Measurements from ENCODE around the gene DIP2C.
"Not testable (repeated sequence)": the region's sequence is repeated elsewhere in the genome, so short reads cannot be mapped to it uniquely, and the experiment has no call there.

The DIP2C gene

GRCh38 chr10:338171-339037 lies 351.1 kb downstream of the DIP2C start:
- DNase-seq: no peak

- DNase-seq: no peak
Measured at GRCh38 chr10:336247-336646, 353.2 kb downstream of the DIP2C start.

- no peak for DNase-seq
Measured at GRCh38 chr10:335151-335800, 354.2 kb downstream of the DIP2C start.

- no peak for DNase-seq
Measured at GRCh38 chr10:331186-331585, 358.3 kb downstream of the DIP2C start.

- DNase-seq: peak; percentile 82
Measured at GRCh38 chr10:329361-330099, 359.9 kb downstream of the DIP2C start.

- DNase-seq: no peak
Measured at GRCh38 chr10:327889-328852, 361.3 kb downstream of the DIP2C start.

GRCh38 chr10:326894-327635 lies 362.4 kb downstream of the DIP2C start:
- no peak for DNase-seq

GRCh38 chr10:326350-326749 lies 363.1 kb downstream of the DIP2C start:
- no peak for DNase-seq

- DNase-seq: no peak
Measured at GRCh38 chr10:325282-325681, 364.2 kb downstream of the DIP2C start.

- DNase-seq: no peak
Measured at GRCh38 chr10:324593-324992, 364.9 kb downstream of the DIP2C start.

- peak; percentile 47 for DNase-seq
Measured at GRCh38 chr10:323651-324293, 365.7 kb downstream of the DIP2C start.

GRCh38 chr10:323046-323445 lies 366.4 kb downstream of the DIP2C start:
- DNase-seq: not testable (repeated sequence)

- DNase-seq: no peak
Measured at GRCh38 chr10:320771-321170, 368.7 kb downstream of the DIP2C start.

GRCh38 chr10:317926-318325 lies 371.5 kb downstream of the DIP2C start:
- no peak for DNase-seq

- no peak for DNase-seq
Measured at GRCh38 chr10:317271-317769, 372.1 kb downstream of the DIP2C start.

- DNase-seq: no peak
Measured at GRCh38 chr10:316390-316789, 373.1 kb downstream of the DIP2C start.

- no peak for DNase-seq
Measured at GRCh38 chr10:314871-315270, 374.6 kb downstream of the DIP2C start.

- DNase-seq: no peak
Measured at GRCh38 chr10:314381-314780, 375.1 kb downstream of the DIP2C start.

GRCh38 chr10:311901-312665 lies 377.4 kb downstream of the DIP2C start:
- DNase-seq: no peak

GRCh38 chr10:310976-311639 lies 378.4 kb downstream of the DIP2C start:
- DNase-seq: no peak

Data from hematopoietic multipotent progenitor cell treated with erythropoietin and hydrocortisone succinate and interleukin-3 and kit ligand, for 6 days (in vitro differentiated cells).